H1 (cell line): Measurements from ENCODE around the gene UGT1A8. TPM values are rescaled to one million over a fixed set of nuclear protein-coding genes. Genes with fewer than 3 reads are reported as not detected.

Source experiments
- CHD7 ChIP-seq: fragments of 300-600 bp; sonication (generic); IDR thresholded peaks from 2 replicates; pipeline ENCODE4 v1.7.1; 2012; ENCODE audit warnings: low read length, moderate library complexity, mild to moderate bottlenecking, inconsistent platforms; ENCODE audit not compliant: insufficient replicate concordance
- TCF12 ChIP-seq: IDR thresholded peaks from 2 replicates; pipeline ENCODE4 v1.6.1; 2011; ENCODE audit warnings: low read depth, mild to moderate bottlenecking, low read length
- polyA plus RNA-seq, 7 experiments: library from polyadenylated mRNA; depleted of rRNA in 3 of 7; stranded (reverse) in 5 of 7; unstranded in 2 of 7; fragments of >200 nt in 5 of 7; fragments of 200-250 nt in 2 of 7; gene quantifications; 1 replicate in 5 of 7; 2 replicates in 1 of 7; 4 replicates in 1 of 7; pipeline versions ENCODE4 v1.2.1 to v1.2.3, GENCODE V29; 2011 to 2013; ENCODE audit warnings: missing spikeins in 2 of 7, mixed read lengths in 2 of 7
- total RNA-seq: library from RNA; stranded (reverse); fragmentation: NEBNext Ultra II Directional; extraction: Animal tissue kit (Norgen Biotek cat#: 25700); gene quantifications from 2 replicates; pipeline ENCODE4 v1.2.1, GENCODE V29; 2021

The UGT1A8 gene
- total and polyA plus RNA-seq, 2 of the 8 experiments (the other 6 are each of a cell fraction or from before 2014, with no cell fraction given) = not detected

GRCh38 chr2:233728723-233729301 lies 111.4 kb downstream of the UGT1A8 start, which contains the start of gene UGT1A3 (continued):
- TF ChIP-seq TCF12 (no peak), CHD7 (no peak)
